NOMO-1 (cell line): Measurements from ENCODE around the gene CEP85.
A peak's percentile ranks its signal among the peaks of the same experiment; 100 is the strongest.

Source experiments
- DNase-seq, 2 experiments: peaks; one replicate each; lab custom pipeline; 2025; ENCODE audit not compliant: unreplicated experiment in 2 of 2; lab: John Stamatoyannopoulos, UW

Gene CEP85

DNA sequence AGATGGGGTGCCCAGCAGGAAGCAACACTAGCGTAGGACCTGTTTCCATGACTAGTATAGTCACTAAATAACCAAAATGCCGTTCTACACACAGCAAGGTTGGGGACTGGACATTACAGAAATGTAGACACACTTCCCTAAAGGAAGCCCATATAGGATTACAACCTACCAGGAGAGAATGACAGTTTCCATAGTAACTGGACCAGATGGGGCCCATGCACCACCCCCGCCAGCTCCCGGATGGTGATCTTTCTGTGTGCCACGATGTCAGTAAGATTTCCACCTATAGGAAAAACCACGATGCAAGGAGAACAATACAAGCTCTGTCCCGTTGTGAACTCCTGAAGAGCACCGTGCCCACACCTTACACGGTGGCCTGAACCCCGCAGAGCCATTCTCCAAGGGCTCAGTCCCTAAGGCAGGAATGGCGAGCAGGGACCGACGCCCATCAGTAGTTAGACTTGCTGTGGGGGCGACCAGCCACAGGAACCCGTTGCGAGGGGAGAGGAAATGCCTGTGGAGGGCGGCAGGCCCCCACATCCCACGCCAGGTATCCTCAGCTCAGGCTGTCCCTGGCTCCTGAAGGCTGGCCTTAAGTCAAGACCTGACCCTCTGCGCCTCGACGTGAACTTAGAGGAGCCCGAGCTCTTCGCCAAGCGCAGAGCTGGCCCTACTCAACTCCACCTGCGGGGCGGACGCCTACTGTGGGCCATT, 13.6 kb upstream of the CEP85 start:
- no peak for DNase-seq

GRCh38 chr1:26221094-26221493, 12.9 kb upstream of the CEP85 start:
- no peak for DNase-seq

DNA sequence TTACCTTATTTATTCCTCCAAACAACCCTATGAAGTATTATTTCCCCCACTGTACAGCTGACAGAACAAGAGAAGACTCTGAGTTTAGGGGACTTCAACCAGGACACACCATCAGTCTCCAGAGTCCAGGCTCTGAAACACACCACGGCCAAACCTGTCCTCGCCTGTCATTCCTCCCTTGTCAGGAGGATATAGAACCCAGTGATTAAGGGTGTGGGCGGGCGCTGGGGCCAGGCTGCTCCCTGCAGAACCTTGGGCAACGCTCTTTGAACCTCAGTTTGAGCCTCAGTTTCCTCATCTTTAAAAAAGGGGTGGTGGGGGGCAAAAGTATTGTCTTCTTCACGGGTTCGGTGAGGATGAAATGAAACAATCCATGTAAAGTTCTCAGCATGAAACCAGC, 9.4 kb upstream of the CEP85 start:
- DNase-seq, result no peak

- DNase-seq, result no peak
Measured at GRCh38 chr1:26225033-26225831, 8.8 kb upstream of the CEP85 start.

GRCh38 chr1:26230682-26231081, 3.3 kb upstream of the CEP85 start:
- peak in 1 of 2 experiments; percentile 15 for DNase-seq

- peak in 1 of 2 experiments; percentile 42 for DNase-seq
Measured at GRCh38 chr1:26234644-26235370, 807 bp downstream of the CEP85 start.

- DNase-seq, result peak in 1 of 2 experiments; percentile 60
Measured at GRCh38 chr1:26237230-26237966, 3.4 kb downstream of the CEP85 start.

GRCh38 chr1:26239936-26240335, 5.9 kb downstream of the CEP85 start:
- DNase-seq, result no peak

DNA sequence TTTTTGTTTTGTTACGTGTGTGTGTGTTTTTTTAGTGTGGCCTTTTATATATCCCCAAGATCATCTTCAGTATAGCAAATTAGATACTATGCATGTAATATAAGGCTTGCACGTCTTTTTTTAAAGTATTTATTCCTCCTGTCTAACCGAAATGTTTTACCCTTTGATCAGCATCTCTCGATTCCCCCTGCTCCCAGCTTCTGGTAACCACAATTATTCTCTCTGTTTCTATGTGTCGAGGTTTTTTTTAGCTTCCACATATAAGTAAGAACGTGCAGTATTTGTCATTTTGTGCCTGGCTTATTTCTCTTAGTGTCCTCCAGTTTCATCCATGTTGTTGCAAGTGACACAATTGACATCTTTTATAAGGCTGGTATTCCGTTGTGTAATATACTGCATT, 18.7 kb downstream of the CEP85 start:
- no peak for DNase-seq

- DNase-seq, result no peak
Measured at GRCh38 chr1:26254404-26254803, 20.4 kb downstream of the CEP85 start.

GRCh38 chr1:26257222-26257621, 23.2 kb downstream of the CEP85 start:
- DNase-seq, result no peak

DNA sequence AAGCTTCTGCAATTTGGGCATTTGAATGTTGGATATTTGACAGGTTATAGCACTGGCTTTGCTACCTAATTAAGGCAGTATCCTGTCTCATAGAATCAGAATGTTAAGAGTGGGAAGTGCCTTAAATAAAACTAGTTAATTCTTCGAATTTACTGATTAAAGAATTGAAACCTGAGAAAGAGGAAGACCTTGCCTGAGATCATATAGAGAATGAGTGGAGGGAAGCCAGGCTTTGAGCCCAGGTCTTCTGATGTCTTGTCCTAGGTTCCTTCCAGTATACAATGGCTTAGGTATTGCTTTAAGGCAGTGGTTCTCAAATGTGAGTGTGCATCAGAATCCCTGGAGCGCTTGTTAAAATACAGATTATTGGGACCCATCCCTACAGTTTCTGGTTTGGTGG, 25.0 kb downstream of the CEP85 start:
- DNase-seq, result peak in 1 of 2 experiments; percentile 44

DNA sequence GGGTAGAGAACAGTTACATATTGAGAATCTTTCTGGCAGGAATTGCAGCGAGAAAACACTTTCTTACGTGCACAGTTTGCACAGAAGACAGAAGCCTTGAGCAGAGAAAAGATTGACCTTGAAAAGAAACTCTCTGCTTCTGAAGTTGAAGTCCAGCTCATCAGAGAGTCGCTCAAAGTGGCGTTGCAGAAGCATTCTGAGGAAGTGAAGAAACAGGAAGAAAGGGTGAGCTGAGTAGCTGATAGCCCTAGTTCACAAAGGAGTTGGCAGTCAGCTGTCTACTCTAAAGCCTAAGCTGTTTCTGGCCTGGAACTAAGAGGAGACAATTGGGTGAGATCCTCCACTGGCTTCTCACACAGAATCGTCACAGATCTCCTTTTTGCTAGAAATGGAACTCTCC, 25.6 kb downstream of the CEP85 start:
- DNase-seq, result peak; percentile 83 to 91

- no peak for DNase-seq
Measured at GRCh38 chr1:26263212-26263611, 29.2 kb downstream of the CEP85 start.

- no peak for DNase-seq
Measured at GRCh38 chr1:26265405-26265804, 31.4 kb downstream of the CEP85 start.

DNA sequence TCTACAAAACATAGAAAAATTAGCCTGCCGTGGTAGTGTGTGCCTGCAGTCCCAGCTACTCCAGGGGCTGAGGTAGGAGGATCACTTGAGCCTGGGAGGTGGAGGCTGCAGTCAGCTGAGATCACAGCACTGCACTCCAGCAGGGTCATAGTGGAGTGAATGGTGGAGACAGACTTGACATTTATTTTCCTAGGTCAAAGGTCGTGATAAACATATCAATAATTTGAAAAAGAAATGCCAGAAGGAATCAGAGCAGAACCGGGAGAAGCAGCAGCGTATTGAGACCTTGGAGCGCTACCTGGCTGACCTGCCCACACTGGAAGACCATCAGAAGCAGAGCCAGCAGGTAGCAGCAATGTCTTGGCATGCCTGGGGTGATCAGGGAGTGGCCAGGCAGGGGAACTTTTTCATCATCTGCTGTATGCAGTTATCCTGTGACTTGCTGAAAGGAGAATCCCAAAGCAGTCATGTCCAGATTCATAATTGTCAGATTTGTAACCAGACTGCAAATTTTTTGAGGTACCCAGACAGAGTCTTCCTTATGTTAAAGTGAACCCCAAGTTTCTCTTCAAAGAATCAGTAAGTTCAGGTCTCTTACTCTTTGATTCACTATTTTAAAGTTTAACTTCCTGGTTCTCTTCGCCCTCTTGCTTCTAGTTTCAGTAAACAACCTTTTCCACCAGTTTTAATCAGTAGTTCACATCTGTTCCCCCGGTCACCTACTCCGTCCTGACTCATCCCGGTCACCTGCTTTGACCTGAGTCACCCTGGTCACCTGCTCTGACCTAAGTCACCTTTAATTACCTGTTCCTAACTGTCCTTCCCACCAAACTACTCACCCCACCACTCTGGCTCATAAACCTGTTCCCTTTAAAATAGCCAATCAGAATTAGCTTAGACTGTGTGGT, 34.5 kb downstream of the CEP85 start:
- no peak for DNase-seq

GRCh38 chr1:26269198-26269550, 35.2 kb downstream of the CEP85 start:
- DNase-seq, result no peak

DNA sequence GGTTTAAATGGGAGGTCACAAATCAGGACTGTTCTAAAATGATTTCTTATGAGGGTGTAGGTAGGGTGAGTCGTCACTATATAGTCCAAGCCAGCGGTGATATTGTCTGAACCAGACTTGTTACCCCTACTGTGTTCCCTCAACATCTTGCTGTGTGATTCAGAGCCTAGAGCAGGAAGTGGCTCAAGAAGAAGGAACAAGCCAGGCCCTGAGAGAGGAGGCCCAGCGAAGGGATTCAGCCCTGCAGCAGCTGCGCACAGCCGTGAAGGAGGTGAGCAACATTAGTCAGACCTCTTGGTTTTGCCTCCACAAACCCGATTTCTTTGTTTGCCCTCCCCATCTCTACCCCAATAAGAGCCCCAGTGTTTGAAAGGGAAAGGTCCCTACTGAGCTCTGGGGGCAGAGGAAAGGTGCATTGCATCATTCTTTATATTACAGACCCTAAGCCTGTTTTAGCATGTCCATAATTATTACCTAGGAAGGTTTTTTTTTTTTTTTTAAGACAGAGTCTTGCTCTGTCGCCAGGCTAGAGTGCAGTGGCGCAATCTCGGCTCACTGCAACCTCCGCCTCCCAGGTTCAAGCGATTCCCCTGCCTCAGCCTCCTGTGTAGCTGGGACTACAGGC, 40.9 kb downstream of the CEP85 start:
- DNase-seq, result peak; percentile 85 to 93
